ENCODE measurements around the gene IFT81.

- TF ChIP-seq, protein P1, sequence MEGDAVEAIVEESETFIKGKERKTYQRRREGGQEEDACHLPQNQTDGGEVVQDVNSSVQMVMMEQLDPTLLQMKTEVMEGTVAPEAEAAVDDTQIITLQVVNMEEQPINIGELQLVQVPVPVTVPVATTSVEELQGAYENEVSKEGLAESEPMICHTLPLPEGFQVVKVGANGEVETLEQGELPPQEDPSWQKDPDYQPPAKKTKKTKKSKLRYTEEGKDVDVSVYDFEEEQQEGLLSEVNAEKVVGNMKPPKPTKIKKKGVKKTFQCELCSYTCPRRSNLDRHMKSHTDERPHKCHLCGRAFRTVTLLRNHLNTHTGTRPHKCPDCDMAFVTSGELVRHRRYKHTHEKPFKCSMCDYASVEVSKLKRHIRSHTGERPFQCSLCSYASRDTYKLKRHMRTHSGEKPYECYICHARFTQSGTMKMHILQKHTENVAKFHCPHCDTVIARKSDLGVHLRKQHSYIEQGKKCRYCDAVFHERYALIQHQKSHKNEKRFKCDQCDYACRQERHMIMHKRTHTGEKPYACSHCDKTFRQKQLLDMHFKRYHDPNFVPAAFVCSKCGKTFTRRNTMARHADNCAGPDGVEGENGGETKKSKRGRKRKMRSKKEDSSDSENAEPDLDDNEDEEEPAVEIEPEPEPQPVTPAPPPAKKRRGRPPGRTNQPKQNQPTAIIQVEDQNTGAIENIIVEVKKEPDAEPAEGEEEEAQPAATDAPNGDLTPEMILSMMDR (IDR thresholded peaks at IDR 0.05; ENCODE audit: poor library complexity) = no peak
- TF ChIP-seq EZH2 (IDR thresholded peaks at IDR 0.05; ENCODE audit: borderline replicate concordance) = no peak
Observed at GRCh38 chr12:110156766-110157165, 32.6 kb downstream of the IFT81 start.
